SK-N-MC (cell line): ENCODE measurements around the gene REG3G.

Experiments used
- EZH2 ChIP-seq: fragments of 200-600 bp; sonication (generic); IDR thresholded peaks from one replicate; pipeline ENCODE4 v1.6.1; 2017; ENCODE audit warnings: antibody characterized with exemption
- POLR2AphosphoS5 ChIP-seq: IDR thresholded peaks from 2 replicates; pipeline ENCODE4 v1.6.1; 2012; ENCODE audit warnings: mild to moderate bottlenecking, low read depth, low read length, borderline replicate concordance

DNA sequence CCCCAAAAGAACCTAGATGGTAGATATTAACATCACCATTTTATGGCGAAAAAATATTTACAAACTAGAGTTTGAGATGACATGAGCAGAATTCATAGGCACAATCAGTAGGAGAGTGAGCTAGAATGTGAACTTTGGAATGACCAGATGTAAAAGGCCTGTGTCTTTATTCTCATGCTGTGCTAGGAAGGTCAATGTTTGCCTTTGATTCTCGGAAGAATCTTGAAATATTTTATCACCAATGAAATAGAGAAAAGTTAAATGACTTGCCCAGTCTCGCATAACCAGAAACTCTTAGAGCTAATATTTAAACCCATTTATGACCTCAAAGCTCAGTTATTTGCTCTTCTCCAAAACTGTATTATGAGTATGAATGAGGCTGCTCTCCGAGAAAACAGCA lies 9.2 kb upstream of the REG3G start:
- TF ChIP-seq POLR2AphosphoS5 (no peak), EZH2 (no peak)
